HG03378 (cell line): ENCODE data around the gene CEACAM18.
"Not testable (repeated sequence)": the region's sequence is repeated elsewhere in the genome, so short reads cannot be mapped to it uniquely, and the experiment has no call there.

Experiments used
- ATAC-seq: cut with Tn5 transposase; IDR thresholded peaks from one replicate; pipeline ENCODE4 v1.9.1; 2021; ENCODE audit warnings: mild to moderate bottlenecking, moderate library complexity; ENCODE audit not compliant: unreplicated experiment

CEACAM18 gene

DNA sequence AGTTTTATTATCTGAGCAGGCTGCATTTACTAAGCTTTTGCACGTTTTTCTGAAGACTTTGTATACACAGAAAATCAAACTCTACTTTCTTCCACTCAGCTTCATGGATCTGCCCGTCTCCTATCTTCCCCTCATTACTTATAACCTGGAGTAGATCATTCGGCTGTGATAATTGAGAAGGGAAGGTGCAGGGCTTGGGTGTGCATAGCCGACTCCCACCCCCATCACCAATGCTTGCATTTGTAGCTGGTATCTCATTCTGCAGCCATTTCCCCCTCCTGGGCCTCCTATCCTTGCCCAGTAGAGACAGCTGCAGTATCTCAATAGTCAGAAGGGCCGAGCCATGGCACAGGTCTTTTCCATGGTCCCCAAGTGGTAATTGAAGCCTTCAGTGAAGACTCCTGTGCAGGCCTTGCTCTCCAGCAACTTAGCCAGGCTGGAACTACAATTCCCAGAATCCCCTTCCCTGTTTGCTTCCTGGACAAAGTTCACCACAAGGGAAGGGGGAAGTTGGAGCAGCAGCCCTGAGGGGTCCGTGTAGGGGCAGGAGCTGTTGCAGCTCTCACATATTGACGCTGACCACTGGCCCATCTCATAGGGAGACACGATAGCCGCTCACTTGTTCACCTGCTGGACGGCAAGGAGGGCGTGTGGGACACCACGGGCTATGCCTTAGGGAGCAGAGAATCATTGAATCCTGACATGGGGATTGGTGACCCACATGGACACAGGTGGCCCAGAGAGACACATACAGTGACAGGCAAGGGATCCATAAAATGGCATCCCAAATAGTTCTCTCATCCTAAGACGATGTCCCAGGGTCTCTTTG is 18.0 kb upstream of the CEACAM18 start:
- no peak for ATAC-seq

GRCh38 chr19:51461723-51462161 is 16.6 kb upstream of the CEACAM18 start:
- no peak for ATAC-seq

GRCh38 chr19:51462276-51462675 is 16.1 kb upstream of the CEACAM18 start:
- ATAC-seq, result no peak

- ATAC-seq, result no peak
Measured at GRCh38 chr19:51462681-51463080, 15.7 kb upstream of the CEACAM18 start.

DNA sequence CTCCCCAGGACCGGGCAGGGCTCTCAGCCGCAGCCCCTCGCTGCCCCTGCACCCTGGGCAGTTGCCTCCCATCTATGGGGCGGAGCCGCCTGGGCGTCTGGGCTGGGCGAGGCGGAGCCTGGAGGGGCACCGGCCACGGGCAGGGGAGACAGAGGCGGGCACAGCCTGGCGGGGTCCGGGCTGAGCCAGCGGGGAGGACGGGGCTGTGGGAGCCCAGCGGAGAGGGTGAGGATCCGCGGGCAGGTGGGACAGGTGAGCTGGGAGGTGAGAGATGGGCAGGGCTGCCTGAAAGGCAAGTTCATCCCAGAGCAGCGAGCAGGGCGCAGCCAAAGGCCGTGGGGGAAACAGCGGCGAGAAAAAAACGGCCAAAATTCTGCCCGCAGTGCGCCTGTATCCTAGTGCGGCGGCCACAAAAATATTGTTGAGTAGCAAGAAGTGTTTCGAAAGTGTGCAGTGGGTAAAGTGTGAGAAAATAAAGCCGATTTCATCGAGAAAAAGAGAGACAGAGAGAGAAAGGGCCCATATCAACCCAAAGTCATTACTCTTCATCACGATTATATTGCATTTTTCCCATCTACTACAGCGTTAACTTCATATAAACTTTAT is 14.3 kb upstream of the CEACAM18 start:
- ATAC-seq, result not testable (repeated sequence)

- ATAC-seq, result no peak
Measured at GRCh38 chr19:51466723-51467122, 11.6 kb upstream of the CEACAM18 start.

DNA sequence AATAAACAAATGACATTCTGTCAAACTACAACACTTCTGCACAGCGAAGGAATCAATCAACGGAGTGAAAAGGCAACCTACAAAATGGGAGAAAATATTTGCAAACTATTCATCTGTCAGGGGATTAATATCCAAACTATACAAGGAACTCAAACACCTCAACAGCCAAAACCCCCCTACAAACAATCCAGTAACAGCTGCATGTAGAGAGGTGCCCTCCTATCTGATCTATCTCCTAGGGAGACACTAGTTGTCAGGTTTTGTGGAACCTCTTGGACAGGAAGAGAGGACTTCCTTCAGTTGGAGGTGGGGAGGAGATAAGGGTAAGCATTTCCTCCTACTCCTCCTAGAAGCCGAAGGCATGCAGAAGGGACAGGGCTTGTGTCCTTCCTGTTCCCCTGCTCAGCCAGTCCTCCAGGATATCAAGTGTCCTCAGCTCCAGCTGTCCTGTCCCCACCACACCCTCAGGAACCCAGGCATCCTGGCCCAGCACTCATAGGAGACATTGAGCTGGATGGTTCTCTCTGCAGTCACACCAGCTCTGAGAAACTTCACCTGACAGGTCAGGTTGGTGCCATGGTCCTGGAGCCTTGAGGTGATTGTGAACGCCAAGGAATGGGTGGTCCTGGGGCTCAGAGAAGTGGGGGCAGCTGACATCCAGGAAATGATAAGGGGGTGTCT is 10.3 kb upstream of the CEACAM18 start:
- no peak for ATAC-seq

- no peak for ATAC-seq
Measured at GRCh38 chr19:51468545-51468920, 9.8 kb upstream of the CEACAM18 start.

- no peak for ATAC-seq
Measured at GRCh38 chr19:51469162-51469561, 9.2 kb upstream of the CEACAM18 start.

DNA sequence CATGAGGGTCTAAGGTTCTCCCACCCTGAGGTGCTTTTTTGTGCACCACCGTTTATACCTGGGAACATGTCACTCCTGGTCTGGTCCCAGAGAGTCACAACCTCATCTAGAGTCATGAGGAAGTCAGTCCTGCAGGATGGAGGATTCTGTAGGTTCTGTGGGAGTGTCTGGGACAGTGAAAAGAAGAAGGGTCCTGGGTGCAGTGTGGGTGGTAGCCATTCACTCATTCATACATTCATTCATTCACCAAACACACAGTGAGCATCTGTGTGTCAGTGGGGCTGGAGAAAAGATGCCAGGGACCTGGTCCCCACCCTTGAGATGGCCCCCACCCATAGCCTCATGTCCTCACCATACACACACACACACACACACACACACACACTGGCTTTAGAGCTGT is 8.7 kb upstream of the CEACAM18 start:
- no peak for ATAC-seq

- no peak for ATAC-seq
Measured at GRCh38 chr19:51470966-51471365, 7.4 kb upstream of the CEACAM18 start.

DNA sequence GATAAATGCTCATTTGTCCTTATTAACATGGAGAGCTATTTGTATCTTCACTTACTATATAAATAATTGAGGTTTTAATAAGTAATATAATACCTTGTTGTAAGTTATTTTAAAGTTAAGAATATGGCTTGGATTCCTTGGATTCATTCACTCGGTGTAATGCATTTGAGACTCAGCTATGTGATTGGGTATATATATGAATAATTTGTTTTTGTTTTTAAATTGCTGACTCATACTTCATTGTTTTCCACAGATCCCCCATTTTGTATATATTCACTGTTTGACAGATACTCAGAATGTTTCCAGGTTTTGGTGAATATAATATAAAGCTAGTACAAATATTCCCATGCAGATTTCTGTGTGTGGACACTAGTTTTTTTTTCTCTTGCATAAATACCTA is 6.8 kb upstream of the CEACAM18 start:
- no peak for ATAC-seq

DNA sequence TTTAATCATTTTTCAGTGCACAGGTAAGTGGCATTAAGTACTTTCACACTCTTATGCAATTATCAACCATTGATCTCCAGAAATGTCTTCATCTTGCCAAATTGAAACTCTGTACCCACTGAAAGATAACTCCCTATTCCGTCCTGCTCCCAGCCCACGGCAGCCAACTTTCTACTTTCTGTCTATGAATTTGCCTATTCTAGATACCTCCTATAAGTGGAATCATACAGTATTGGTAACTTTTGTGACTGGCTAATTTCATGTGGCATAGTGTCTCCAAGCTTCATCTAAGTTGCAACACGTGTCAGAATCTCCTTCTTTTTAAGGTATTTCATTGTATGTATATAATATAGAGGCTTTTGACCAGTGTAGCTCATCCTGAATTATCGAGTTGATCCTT is 5.7 kb upstream of the CEACAM18 start:
- ATAC-seq, result no peak

DNA sequence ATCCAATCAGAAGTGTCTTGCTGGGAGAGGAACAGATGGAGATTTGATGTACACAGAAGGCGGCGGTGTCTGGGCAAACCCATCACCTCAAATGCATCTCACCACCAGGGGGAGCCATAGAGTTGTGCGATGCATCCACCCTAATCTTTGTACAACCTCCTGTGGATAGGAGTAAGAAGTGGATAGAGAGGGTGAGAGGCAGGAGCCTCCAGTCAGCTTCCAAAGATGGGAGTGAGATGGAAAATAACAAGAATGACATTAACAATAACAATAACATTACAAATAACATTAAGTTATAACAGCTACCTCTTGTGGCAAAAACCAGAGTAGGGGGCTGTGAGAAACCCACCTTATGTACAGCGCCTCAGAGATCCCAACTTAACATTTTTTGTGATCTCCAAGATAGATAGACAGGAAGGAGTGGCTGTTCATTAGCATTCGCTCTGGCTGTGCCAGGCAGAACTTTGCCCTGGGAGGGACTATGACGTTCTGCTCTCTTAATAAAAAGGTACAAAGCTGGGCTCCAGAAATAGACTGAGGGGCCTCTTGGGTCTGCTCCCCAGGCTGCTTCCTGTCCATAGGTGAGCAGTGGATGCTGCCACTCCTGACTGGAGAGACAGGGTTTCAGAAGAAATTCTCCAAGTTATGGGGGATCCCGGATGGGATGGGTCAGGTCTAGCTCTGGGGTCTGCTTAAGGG is 5.2 kb upstream of the CEACAM18 start:
- no peak for ATAC-seq

GRCh38 chr19:51476164-51476563 is 2.2 kb upstream of the CEACAM18 start:
- ATAC-seq, result no peak

- no peak for ATAC-seq
Measured at GRCh38 chr19:51477344-51477743, 995 bp upstream of the CEACAM18 start.

DNA sequence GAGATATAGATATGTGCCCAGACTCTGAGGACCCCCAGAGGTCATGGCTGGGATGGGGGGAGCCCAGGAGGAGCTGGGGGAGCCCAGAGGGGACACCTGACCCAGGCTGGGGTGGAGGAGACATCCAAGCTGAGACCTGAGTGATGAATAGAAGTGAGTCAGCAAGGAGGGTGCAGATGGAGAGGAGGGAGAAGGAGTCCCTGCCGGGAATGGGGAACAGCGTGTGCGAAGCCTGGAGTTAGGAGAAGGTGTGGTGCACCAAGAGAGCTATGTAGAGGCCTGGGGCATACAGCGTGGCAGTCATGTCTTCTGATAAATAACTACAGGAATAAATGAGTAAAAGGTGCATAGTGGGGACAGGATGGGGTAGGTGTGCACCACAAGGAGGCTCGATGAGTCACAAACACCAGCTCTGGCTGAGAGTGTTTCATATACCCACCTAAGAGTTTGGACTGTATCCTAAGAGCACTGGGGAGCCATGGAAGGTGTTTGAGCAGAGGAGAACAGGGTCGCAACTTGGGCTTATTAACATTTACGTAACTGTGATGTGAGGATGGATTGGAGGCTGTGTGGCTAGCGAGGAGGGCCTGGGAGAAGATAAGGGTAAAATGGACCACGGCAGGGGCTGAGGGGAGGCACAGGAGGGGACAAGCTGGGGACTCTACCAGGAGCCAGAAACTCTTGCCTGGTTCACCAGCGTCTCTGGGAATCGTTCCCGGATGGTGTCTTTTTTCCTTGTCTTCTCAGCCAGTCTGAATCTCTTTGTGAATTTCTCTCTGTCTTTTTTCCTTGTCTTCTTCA is 1.4 kb downstream of the CEACAM18 start:
- ATAC-seq, result no peak

- ATAC-seq, result no peak
Measured at GRCh38 chr19:51480590-51480989, 2.3 kb downstream of the CEACAM18 start.

GRCh38 chr19:51485960-51486660 is 7.8 kb downstream of the CEACAM18 start:
- no peak for ATAC-seq

GRCh38 chr19:51488491-51488890 is 10.2 kb downstream of the CEACAM18 start:
- ATAC-seq, result no peak
